ENCODE results near the gene PODXL2.
"Not testable (repeated sequence)": the region's sequence is repeated elsewhere in the genome, so short reads cannot be mapped to it uniquely, and the experiment has no call there.

The PODXL2 gene

GRCh38 chr3:127692501-127693335 lies 63.7 kb downstream of the PODXL2 start:
- DNase-seq, result no peak

- no peak for DNase-seq
These were observed 64.4 kb downstream of the PODXL2 start for GRCh38 chr3:127693336-127693843.

- DNase-seq, result peak; percentile 67
These were observed 65.7 kb downstream of the PODXL2 start for GRCh38 chr3:127694467-127695215.

- peak; percentile 78 for DNase-seq
These were observed 68.7 kb downstream of the PODXL2 start for GRCh38 chr3:127697551-127698240.

- no peak for DNase-seq
These were observed 69.3 kb downstream of the PODXL2 start for GRCh38 chr3:127698286-127698685.

- DNase-seq, result no peak
These were observed 69.9 kb downstream of the PODXL2 start for GRCh38 chr3:127698691-127699415.

- no peak for DNase-seq
These were observed 70.7 kb downstream of the PODXL2 start for GRCh38 chr3:127699416-127700300.

GRCh38 chr3:127700406-127700805 lies 71.4 kb downstream of the PODXL2 start:
- DNase-seq, result no peak

GRCh38 chr3:127701280-127701911 lies 72.4 kb downstream of the PODXL2 start:
- no peak for DNase-seq

GRCh38 chr3:127702151-127702578 lies 73.2 kb downstream of the PODXL2 start:
- DNase-seq, result no peak

- not testable (repeated sequence) for DNase-seq
These were observed 75.9 kb downstream of the PODXL2 start for GRCh38 chr3:127704840-127705239.

GRCh38 chr3:127706312-127706711 lies 77.3 kb downstream of the PODXL2 start:
- DNase-seq, result no peak

GRCh38 chr3:127706785-127707351 lies 77.9 kb downstream of the PODXL2 start:
- DNase-seq, result no peak

- peak; percentile 53 for DNase-seq
These were observed 78.9 kb downstream of the PODXL2 start for GRCh38 chr3:127707851-127708411.

GRCh38 chr3:127708837-127709236 lies 79.9 kb downstream of the PODXL2 start:
- peak; percentile 79 for DNase-seq

- no peak for DNase-seq
These were observed 80.5 kb downstream of the PODXL2 start for GRCh38 chr3:127709320-127710060.

- no peak for DNase-seq
These were observed 81.4 kb downstream of the PODXL2 start for GRCh38 chr3:127710155-127710941.

- DNase-seq, result no peak
These were observed 82.2 kb downstream of the PODXL2 start for GRCh38 chr3:127711021-127711695.
